Thyroid gland (tissue), 4 donors: Measurements from ENCODE around the gene PARD3. TPM values are rescaled to one million over a fixed set of nuclear protein-coding genes. Genes with fewer than 3 reads are reported as not detected.

Experiments
- DNase-seq, 2 donors: peaks; one replicate each; pipeline ENCODE4 v3.0.0-alpha.2; 2019
- H3K27ac ChIP-seq, 3 donors: fragments of 200-600 bp; sonication (generic); 1 replicate in 2 of 3; 2 replicates in 1 of 3; pipeline ENCODE4 v1.5.1; 2016 to 2019; ENCODE audit warnings: mild to moderate bottlenecking in 1 of 3, moderate library complexity in 1 of 3
- H3K27me3 ChIP-seq: fragments of 200-600 bp; sonication (generic); one replicate; pipeline ENCODE4 v1.5.1; 2019
- H3K36me3 ChIP-seq, 2 donors: fragments of 200-600 bp; sonication (generic); one replicate each; pipeline ENCODE4 v1.5.1; 2016 to 2019
- H3K4me1 ChIP-seq, 2 donors: fragments of 200-600 bp; sonication (generic); one replicate each; pipeline ENCODE4 v1.5.1; 2017 to 2019
- H3K4me3 ChIP-seq, 3 donors: fragments of 200-600 bp; sonication (generic); replicated peaks in 1 of 3; 1 replicate in 2 of 3; 2 replicates in 1 of 3; pipeline ENCODE4 v1.5.1; 2016; ENCODE audit warnings: mild to moderate bottlenecking in 1 of 3
- H3K9me3 ChIP-seq: fragments of 200-600 bp; sonication (generic); one replicate; pipeline ENCODE4 v1.5.1; 2017
- POLR2A ChIP-seq, 2 donors: fragments of 450-650 bp; IDR thresholded peaks; one replicate each; pipeline ENCODE4 v1.6.1; 2017; ENCODE audit warnings: antibody characterized with exemption in 2 of 2, mild to moderate bottlenecking in 2 of 2, moderate library complexity in 1 of 2
- WGBS, 2 donors: methylation state at CpG; one replicate each; pipeline ENCODE4 v1.1.5; 2017; 5-methylcytosine and 5-hydroxymethylcytosine counted together
- intact Hi-C: fragments of 100-400 bp; cut with DNase I; formaldehyde crosslinking; loops from one replicate; pipeline ENCODE4 v1.15.1; 2023
- total RNA-seq, 4 donors: library from RNA; depleted of rRNA; stranded (reverse); fragments of >200 nt; gene quantifications; one replicate each; pipeline ENCODE4 v1.2.3, GENCODE V29; 2016
- TF ChIP-seq, protein P1 (sequence below), 6 experiments: fragments of 200-600 bp in 3 of 6; fragments of 450-650 bp in 3 of 6; sonication (generic) in 3 of 6; IDR thresholded peaks; one replicate each; pipeline ENCODE4 v1.5.1; 2016 to 2019; ENCODE audit warnings: antibody characterized with exemption in 6 of 6, mild to moderate bottlenecking in 2 of 6, inconsistent platforms in 1 of 6, moderate library complexity in 1 of 6

The PARD3 gene
- total RNA-seq, 4 donors from 2014 or later = 48.6 to 88.4 (median 57.7) TPM

DNA sequence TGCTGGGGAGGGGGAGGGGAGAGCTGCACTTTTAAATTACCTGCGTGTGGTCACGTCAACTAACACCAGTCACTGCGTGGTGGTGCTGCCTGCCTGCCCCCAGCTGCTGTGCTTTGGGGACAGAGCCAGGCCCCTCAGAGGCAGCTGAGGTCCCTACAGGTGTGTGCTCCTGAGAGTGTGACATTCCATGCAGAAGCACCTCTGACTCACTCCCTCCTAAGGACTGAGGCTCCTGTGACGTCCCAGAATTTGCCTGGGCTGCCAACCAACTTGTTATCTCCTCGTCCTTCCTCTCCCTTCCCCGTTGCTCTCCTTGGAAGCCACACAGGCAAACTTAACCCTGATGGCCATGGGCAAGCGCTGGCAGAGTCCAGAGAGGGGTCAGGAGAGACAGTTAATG lies 563.0 kb downstream of the PARD3 start:
- Histone ChIP-seq H3K9me3 (no peaks in the 10 kb centered on the region), H3K27ac (peak overlapping the region in 1 of 3 donors; percentile 24), H3K36me3 (no peaks in the 10 kb centered on the region), H3K27me3 (no peaks in the 10 kb centered on the region), H3K4me3 (no peak overlapping the region), H3K4me1 (peaks cover 0 to 8% of the 10 kb centered on the region in 2 donors)
- peak; percentile 26 to 66 for DNase-seq
- intact Hi-C loops = no loop called here
- TF ChIP-seq POLR2A (IDR thresholded peaks at IDR 0.05) = no peak
- TF ChIP-seq, protein P1, sequence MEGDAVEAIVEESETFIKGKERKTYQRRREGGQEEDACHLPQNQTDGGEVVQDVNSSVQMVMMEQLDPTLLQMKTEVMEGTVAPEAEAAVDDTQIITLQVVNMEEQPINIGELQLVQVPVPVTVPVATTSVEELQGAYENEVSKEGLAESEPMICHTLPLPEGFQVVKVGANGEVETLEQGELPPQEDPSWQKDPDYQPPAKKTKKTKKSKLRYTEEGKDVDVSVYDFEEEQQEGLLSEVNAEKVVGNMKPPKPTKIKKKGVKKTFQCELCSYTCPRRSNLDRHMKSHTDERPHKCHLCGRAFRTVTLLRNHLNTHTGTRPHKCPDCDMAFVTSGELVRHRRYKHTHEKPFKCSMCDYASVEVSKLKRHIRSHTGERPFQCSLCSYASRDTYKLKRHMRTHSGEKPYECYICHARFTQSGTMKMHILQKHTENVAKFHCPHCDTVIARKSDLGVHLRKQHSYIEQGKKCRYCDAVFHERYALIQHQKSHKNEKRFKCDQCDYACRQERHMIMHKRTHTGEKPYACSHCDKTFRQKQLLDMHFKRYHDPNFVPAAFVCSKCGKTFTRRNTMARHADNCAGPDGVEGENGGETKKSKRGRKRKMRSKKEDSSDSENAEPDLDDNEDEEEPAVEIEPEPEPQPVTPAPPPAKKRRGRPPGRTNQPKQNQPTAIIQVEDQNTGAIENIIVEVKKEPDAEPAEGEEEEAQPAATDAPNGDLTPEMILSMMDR (IDR thresholded peaks at IDR 0.05) = peak in 1 of 6 experiments; percentile 22
- WGBS, 2 donors = 39 to 54% methylated on average over 7 of the region's 7 CpGs

DNA sequence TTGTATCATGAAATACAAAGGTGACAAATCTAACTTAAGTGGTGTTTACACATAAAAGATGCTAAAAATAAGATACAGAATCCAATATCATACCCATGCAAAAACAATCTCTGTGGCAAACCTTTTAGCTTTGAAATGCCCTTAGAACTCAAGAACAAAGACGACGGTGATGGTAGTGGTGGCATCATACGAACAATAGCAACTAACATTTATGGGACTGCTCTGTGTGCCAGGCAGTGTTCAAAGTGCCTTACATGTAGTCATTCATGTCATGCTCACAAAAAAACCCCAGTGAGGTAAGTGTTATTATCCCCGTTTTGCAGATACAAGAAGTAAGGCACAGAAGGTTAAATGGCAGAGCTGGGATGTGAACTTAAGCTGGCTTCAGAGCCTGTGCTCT lies 563.9 kb downstream of the PARD3 start:
- no peaks in the 10 kb centered on the region for H3K36me3 ChIP-seq
- no peak for DNase-seq
- no peak overlapping the region for H3K27ac ChIP-seq
- H3K27me3 ChIP-seq = no peaks in the 10 kb centered on the region
- intact Hi-C loops = no loop called here
- H3K4me1 ChIP-seq = peaks cover 0 to 8% of the 10 kb centered on the region in 2 donors
- no peak overlapping the region for H3K4me3 ChIP-seq
- 95 to 97% methylated on average over 4 of the region's 4 CpGs for WGBS, 2 donors
- no peaks in the 10 kb centered on the region for H3K9me3 ChIP-seq
- TF ChIP-seq POLR2A (IDR thresholded peaks at IDR 0.05) = no peak
- TF ChIP-seq, protein P1 (IDR thresholded peaks at IDR 0.05) = no peak

DNA sequence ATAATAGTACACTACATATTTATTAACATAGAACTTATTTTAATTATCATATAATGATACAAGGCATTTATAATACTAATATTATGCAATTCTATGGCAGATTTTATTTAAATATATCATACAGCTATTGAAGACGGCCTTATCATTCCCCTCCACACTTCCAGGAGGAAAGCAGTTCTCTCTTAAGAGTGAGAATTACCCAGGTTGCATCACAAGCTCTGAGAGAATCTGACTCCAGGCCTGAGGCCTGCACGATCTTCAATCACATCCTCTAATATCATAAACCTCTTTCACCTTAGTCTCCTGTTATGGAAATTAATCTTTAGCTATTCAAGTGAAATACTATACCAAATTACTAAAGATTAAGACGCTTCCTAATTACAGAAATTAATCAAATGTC lies 564.4 kb downstream of the PARD3 start:
- no peaks in the 10 kb centered on the region for H3K27me3 ChIP-seq
- TF ChIP-seq, protein P1 (IDR thresholded peaks at IDR 0.05) = no peak
- no peak for TF ChIP-seq POLR2A (IDR thresholded peaks at IDR 0.05)
- H3K27ac ChIP-seq = no peak overlapping the region
- intact Hi-C loops = no loop called here
- no peaks in the 10 kb centered on the region for H3K9me3 ChIP-seq
- peaks cover 0 to 8% of the 10 kb centered on the region in 2 donors for H3K4me1 ChIP-seq
- 87 to 91% methylated on average over 3 of the region's 3 CpGs for WGBS, 2 donors
- DNase-seq = no peak
- H3K4me3 ChIP-seq = no peak overlapping the region
- H3K36me3 ChIP-seq = no peaks in the 10 kb centered on the region

DNA sequence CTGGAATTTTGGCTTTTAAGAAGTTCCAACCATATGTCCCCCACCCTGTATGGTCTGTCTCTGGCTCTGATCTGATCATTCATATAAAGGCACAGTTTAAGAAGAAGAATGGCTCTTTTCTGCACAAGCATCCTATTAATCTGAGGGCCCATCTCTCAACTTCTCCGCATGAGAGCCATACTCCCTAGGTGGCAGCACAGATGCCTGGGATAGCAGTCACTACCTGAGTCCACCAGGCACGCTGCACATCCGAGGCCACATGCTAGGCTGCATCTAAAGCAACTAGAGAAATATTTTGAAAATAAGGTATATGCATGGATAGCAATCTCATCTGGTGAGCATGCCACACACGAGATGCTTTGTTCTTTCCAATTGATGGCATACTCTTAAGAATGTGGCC lies 565.5 kb downstream of the PARD3 start:
- Histone ChIP-seq H3K27me3 (no peaks in the 10 kb centered on the region), H3K36me3 (no peaks in the 10 kb centered on the region), H3K27ac (no peak overlapping the region), H3K9me3 (no peaks in the 10 kb centered on the region), H3K4me3 (no peak overlapping the region), H3K4me1 (peaks cover 0 to 8% of the 10 kb centered on the region in 2 donors)
- intact Hi-C loops = no loop called here
- no peak for DNase-seq
- whole genome bisulfite sequencing, 2 donors = 85 to 94% methylated on average over 4 of the region's 4 CpGs
- TF ChIP-seq, protein P1 (IDR thresholded peaks at IDR 0.05) = no peak
- no peak for TF ChIP-seq POLR2A (IDR thresholded peaks at IDR 0.05)

DNA sequence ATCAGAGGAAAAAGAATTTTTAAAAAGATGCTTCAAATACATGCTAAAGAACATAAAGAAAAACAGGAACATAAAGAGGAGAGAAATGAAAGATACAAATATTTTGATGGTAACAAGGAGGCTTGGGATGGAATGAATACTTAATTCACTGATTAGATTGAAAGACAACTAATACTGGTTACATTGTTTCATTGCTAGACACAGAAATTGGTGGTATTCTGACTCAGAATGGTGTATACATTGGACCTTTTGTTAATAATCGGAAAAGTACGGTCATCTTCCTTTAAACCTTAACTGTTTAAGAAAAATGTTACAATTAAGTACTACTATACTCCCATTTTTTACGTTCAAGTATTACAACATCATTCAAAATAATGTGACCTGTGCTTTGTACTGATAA lies 567.5 kb downstream of the PARD3 start:
- intact Hi-C loops = no loop called here
- no peak for TF ChIP-seq POLR2A (IDR thresholded peaks at IDR 0.05)
- TF ChIP-seq, protein P1 (IDR thresholded peaks at IDR 0.05) = no peak
- H3K27me3 ChIP-seq = no peaks in the 10 kb centered on the region
- H3K36me3 ChIP-seq = no peaks in the 10 kb centered on the region
- DNase-seq = no peak
- H3K27ac ChIP-seq = no peak overlapping the region
- WGBS, 2 donors = 97% methylated on average over 3 of the region's 3 CpGs
- H3K4me1 ChIP-seq = peaks cover 0 to 8% of the 10 kb centered on the region in 2 donors
- no peak overlapping the region for H3K4me3 ChIP-seq
- no peaks in the 10 kb centered on the region for H3K9me3 ChIP-seq
